ENCODE data around the gene CENATAC. TPM values are rescaled to one million over a fixed set of nuclear protein-coding genes. Genes with fewer than 3 reads are reported as not detected.

CENATAC gene
- total RNA-seq, 1 experiment from 2014 or later, result 88.0 TPM

- DNase-seq (no peak), ATAC-seq (no peak)
- Histone ChIP-seq H3K27me3 (ENCODE audit: low read length) (no peaks in the 10 kb centered on the region), H3K9me3 (ENCODE audit: low read length) (no peaks in the 10 kb centered on the region), H3K9ac (ENCODE audit: low read length) (no peak overlapping the region), H4K20me1 (ENCODE audit: low read length) (no peaks in the 10 kb centered on the region), H3K27ac (ENCODE audit: low read length) (no peak overlapping the region), H3K79me2 (ENCODE audit: low read length) (no peaks in the 10 kb centered on the region), H3K4me1 (ENCODE audit: insufficient read depth, low read length) (no peaks in the 10 kb centered on the region), H3K4me3 (ENCODE audit: low read length) (no peak overlapping the region), H3K9me2 (replicated peaks; ENCODE audit: low read length) (no peaks in the 10 kb centered on the region), H3F3A (ENCODE audit: low read length, unreplicated experiment) (no peaks in the 10 kb centered on the region), H2AFZ (ENCODE audit: low read length) (no peak overlapping the region), H3K36me3 (ENCODE audit: low read depth, low read length) (peaks cover 49% of the 10 kb centered on the region), H3K4me2 (ENCODE audit: low read length) (no peak overlapping the region)
- TF ChIP-seq EZH2phosphoT487 (IDR thresholded peaks at IDR 0.05; ENCODE audit: borderline replicate concordance, low read length) (no peak), EZH2 (IDR thresholded peaks at IDR 0.05; ENCODE audit: low read length, unreplicated experiment) (no peak), CTCF (conservative IDR thresholded peaks at IDR 0.05; ENCODE audit: low read depth, low read length) (no peak)
- intact Hi-C loops (cut with micrococcal nuclease), result no loop called here
- ChIA-PET POLR2A (ENCODE audit: unreplicated experiment) (interaction anchor here (0.6 kb wide), 1 partner anchor 615 kb away, joined by 14 read pairs; no protein-coding TSS in a partner anchor), CTCF (no interaction called here)
- BruUV-seq (replicated peaks), result no TSS peak
Measured at GRCh38 chr11:119046489-119046888, 48.6 kb downstream of the CENATAC start.

- ATAC-seq (no peak), DNase-seq (no peak)
- Histone ChIP-seq H3K9ac (ENCODE audit: low read length) (no peak overlapping the region), H3K36me3 (ENCODE audit: low read depth, low read length) (peaks cover 54% of the 10 kb centered on the region), H3F3A (ENCODE audit: low read length, unreplicated experiment) (no peaks in the 10 kb centered on the region), H3K4me3 (ENCODE audit: low read length) (no peak overlapping the region), H3K9me2 (replicated peaks; ENCODE audit: low read length) (no peaks in the 10 kb centered on the region), H3K79me2 (ENCODE audit: low read length) (no peaks in the 10 kb centered on the region), H3K4me2 (ENCODE audit: low read length) (no peak overlapping the region), H4K20me1 (ENCODE audit: low read length) (no peaks in the 10 kb centered on the region), H3K9me3 (ENCODE audit: low read length) (no peaks in the 10 kb centered on the region), H2AFZ (ENCODE audit: low read length) (no peak overlapping the region), H3K27me3 (ENCODE audit: low read length) (no peaks in the 10 kb centered on the region), H3K27ac (ENCODE audit: low read length) (no peak overlapping the region), H3K4me1 (ENCODE audit: insufficient read depth, low read length) (no peaks in the 10 kb centered on the region)
- no TSS peak for BruUV-seq (replicated peaks)
- POLR2A ChIA-PET (ENCODE audit: unreplicated experiment), result interaction anchor here (0.5 kb wide), 1 partner anchor 19 kb away, joined by 31 read pairs; no protein-coding TSS in a partner anchor
- no peak for TF ChIP-seq EZH2 (IDR thresholded peaks at IDR 0.05; ENCODE audit: low read length, unreplicated experiment)
- no peak for TF ChIP-seq EZH2phosphoT487 (IDR thresholded peaks at IDR 0.05; ENCODE audit: borderline replicate concordance, low read length)
- no peak for TF ChIP-seq CTCF (conservative IDR thresholded peaks at IDR 0.05; ENCODE audit: low read depth, low read length)
- CTCF ChIA-PET, result interaction anchor here (0.6 kb wide), 1 partner anchor 60 kb away, joined by 4 read pairs; the partner anchor contains the start of gene C2CD2L
- intact Hi-C loops (cut with micrococcal nuclease), result no loop called here
Measured at GRCh38 chr11:119047205-119047604, 49.3 kb downstream of the CENATAC start.

GRCh38 chr11:119048644-119049043, 50.7 kb downstream of the CENATAC start:
- TF ChIP-seq EZH2phosphoT487 (IDR thresholded peaks at IDR 0.05; ENCODE audit: borderline replicate concordance, low read length) (no peak), CTCF (conservative IDR thresholded peaks at IDR 0.05; ENCODE audit: low read depth, low read length) (no peak), EZH2 (IDR thresholded peaks at IDR 0.05; ENCODE audit: low read length, unreplicated experiment) (no peak)
- no peak for ATAC-seq
- POLR2A ChIA-PET (ENCODE audit: unreplicated experiment), result no interaction called here

More at GRCh38 chr11:119048644-119049043, 50.7 kb downstream of the CENATAC start:
- Histone ChIP-seq H3K9ac (ENCODE audit: low read length) (no peak overlapping the region), H3K9me2 (replicated peaks; ENCODE audit: low read length) (no peaks in the 10 kb centered on the region), H3K27ac (ENCODE audit: low read length) (no peak overlapping the region), H2AFZ (ENCODE audit: low read length) (no peak overlapping the region), H3K36me3 (ENCODE audit: low read depth, low read length) (peaks cover 69% of the 10 kb centered on the region), H3F3A (ENCODE audit: low read length, unreplicated experiment) (no peaks in the 10 kb centered on the region), H3K79me2 (ENCODE audit: low read length) (no peaks in the 10 kb centered on the region), H3K4me1 (ENCODE audit: insufficient read depth, low read length) (no peaks in the 10 kb centered on the region), H3K9me3 (ENCODE audit: low read length) (no peaks in the 10 kb centered on the region), H3K4me2 (ENCODE audit: low read length) (no peak overlapping the region), H4K20me1 (ENCODE audit: low read length) (no peaks in the 10 kb centered on the region), H3K27me3 (ENCODE audit: low read length) (no peaks in the 10 kb centered on the region), H3K4me3 (ENCODE audit: low read length) (no peak overlapping the region)
- no TSS peak for BruUV-seq (replicated peaks)
- no peak for DNase-seq
- CTCF ChIA-PET, result no interaction called here
- intact Hi-C loops (cut with micrococcal nuclease), result no loop called here

Data from PC-3 (cell line).